ENCODE measurements around the gene SMG1. TPM values are rescaled to one million over a fixed set of nuclear protein-coding genes. Genes with fewer than 3 reads are reported as not detected.
A peak's percentile ranks its signal among the peaks of the same experiment; 100 is the strongest.

Gene SMG1
- total and polyA plus RNA-seq, 2 of the 13 experiments (the other 11 are each of a cell fraction or from before 2014, with no cell fraction given) = 48.7 to 53.7 TPM

DNA sequence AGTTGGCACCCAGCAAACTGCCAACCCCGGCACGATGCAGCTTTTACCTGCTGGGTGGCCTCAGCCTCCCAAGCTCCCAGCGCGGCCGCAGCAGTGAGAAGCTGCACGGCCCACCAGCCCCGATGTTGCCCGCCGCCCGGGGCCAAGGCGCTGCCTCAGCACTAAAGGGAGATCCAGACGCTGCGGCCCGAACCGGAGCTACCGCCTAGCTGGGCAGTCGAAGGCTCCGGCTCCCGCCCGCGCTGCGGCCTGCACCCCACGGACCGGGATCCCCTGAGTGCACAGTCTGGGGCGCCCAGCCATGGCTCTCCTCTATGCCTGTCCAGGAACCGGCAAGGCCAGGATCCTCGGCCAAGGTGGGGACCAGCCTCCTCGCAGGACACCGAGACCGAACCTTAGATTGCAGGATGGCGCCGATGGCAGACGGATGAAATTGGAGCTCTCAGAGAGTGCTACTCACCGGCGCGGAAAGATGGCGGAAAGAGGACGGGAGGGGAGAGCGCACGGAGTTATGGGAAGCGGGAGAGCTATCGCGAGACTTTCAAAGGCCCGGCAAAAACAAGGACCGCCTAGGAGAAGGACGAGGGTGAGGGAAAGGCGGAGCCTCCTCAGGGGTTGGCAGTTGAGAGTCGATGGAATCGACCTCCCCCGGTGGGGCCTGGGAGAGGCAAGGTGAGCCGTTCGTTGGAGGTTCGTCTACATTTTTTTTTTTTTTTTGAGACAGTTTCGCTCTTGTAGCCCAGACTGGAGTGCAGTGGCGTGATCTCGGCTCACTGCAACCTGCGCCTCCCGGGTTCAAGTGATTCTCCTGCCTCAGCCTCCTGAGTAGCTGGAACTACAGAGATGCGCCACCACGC lies 136.1 kb downstream of the SMG1 start, which contains the start of gene RPS15A (continued):
- 0 out of 2 replicates have a peak, but pooled peaks have one; percentile 48 for TF ChIP-seq KAT2B (IDR thresholded peaks at IDR 0.05; ENCODE audit: borderline replicate concordance, low read depth, low read length)
- no peak for TF ChIP-seq ZC3H4 (CRISPR knock-in tag; IDR thresholded peaks at IDR 0.05; ENCODE audit: borderline replicate concordance)
- peak; percentile 98 for TF ChIP-seq ARHGAP35 (CRISPR knock-in tag; IDR thresholded peaks at IDR 0.05; ENCODE audit: borderline replicate concordance)
- TF ChIP-seq, protein P1, sequence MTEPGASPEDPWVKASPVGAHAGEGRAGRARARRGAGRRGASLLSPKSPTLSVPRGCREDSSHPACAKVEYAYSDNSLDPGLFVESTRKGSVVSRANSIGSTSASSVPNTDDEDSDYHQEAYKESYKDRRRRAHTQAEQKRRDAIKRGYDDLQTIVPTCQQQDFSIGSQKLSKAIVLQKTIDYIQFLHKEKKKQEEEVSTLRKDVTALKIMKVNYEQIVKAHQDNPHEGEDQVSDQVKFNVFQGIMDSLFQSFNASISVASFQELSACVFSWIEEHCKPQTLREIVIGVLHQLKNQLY (CRISPR knock-in tag; IDR thresholded peaks at IDR 0.05) = peak; percentile 84; the same call in 1 of the 2 replicates
- no peak for TF ChIP-seq SOX6 (IDR thresholded peaks at IDR 0.05)
- peak; percentile 83 for TF ChIP-seq SOX6 (CRISPR knock-in tag; IDR thresholded peaks at IDR 0.05)
- TF ChIP-seq ZNF232 (CRISPR knock-in tag; IDR thresholded peaks at IDR 0.05; ENCODE audit: borderline replicate concordance) = peak; percentile 79
- TF ChIP-seq EEA1 (CRISPR knock-in tag; IDR thresholded peaks at IDR 0.05; ENCODE audit: borderline replicate concordance) = peak; percentile 84
- 0 out of 2 replicates have a peak, but pooled peaks have one; percentile 91 for TF ChIP-seq ZFP36L2 (CRISPR knock-in tag; IDR thresholded peaks at IDR 0.05)
- TF ChIP-seq ZNF761 (CRISPR knock-in tag; conservative IDR thresholded peaks at IDR 0.05) = peak; percentile 95; the same call in 1 of the 2 replicates
- TF ChIP-seq REXO4 (CRISPR knock-in tag; IDR thresholded peaks at IDR 0.05; ENCODE audit: borderline replicate concordance) = peak; percentile 57; the same call in 1 of the 2 replicates
- TF ChIP-seq SMARCE1 (IDR thresholded peaks at IDR 0.05; ENCODE audit: borderline replicate concordance) = no peak
- peak; percentile 93 for TF ChIP-seq HMGXB3 (CRISPR knock-in tag; IDR thresholded peaks at IDR 0.05; ENCODE audit: borderline replicate concordance)
- 0 out of 2 replicates have a peak, but pooled peaks have one; percentile 16 for TF ChIP-seq ZNF432 (CRISPR knock-in tag; IDR thresholded peaks at IDR 0.05; ENCODE audit: borderline replicate concordance)
- peak; percentile 100 for TF ChIP-seq ZBTB38 (CRISPR knock-in tag; IDR thresholded peaks at IDR 0.05)
- TF ChIP-seq ZSCAN12 (CRISPR knock-in tag; IDR thresholded peaks at IDR 0.05) = peak; percentile 82
- TF ChIP-seq MAFG (CRISPR knock-in tag; IDR thresholded peaks at IDR 0.05) = peak; percentile 48; the same call in 1 of the 2 replicates
- peak; percentile 78 for TF ChIP-seq SP5 (CRISPR knock-in tag; IDR thresholded peaks at IDR 0.05; ENCODE audit: borderline replicate concordance, low read depth)
- TF ChIP-seq ZNF331 (CRISPR knock-in tag; IDR thresholded peaks at IDR 0.05) = peak; percentile 93
- peak; percentile 91; the same call in 1 of the 2 replicates for TF ChIP-seq ZNF138 (CRISPR knock-in tag; IDR thresholded peaks at IDR 0.05; ENCODE audit: low read depth)
- TF ChIP-seq ARNT (IDR thresholded peaks at IDR 0.05) = no peak
- TF ChIP-seq NCOA1 (CRISPR knock-in tag; IDR thresholded peaks at IDR 0.05) = peak; percentile 36; the same call in 1 of the 2 replicates
- no peak; the same call in 1 of the 2 replicates for TF ChIP-seq ZNF3 (CRISPR knock-in tag; IDR thresholded peaks at IDR 0.05)
- TF ChIP-seq ZNF598 (CRISPR knock-in tag; IDR thresholded peaks at IDR 0.05; ENCODE audit: borderline replicate concordance) = peak; percentile 98; the same call in 1 of the 2 replicates
